GM19397 (cell line): ENCODE results near the gene KDM3A.

Experiments
- ATAC-seq: cut with Tn5 transposase; IDR thresholded peaks from one replicate; pipeline ENCODE4 v1.9.1; 2021; ENCODE audit warnings: mild to moderate bottlenecking, moderate library complexity; ENCODE audit not compliant: unreplicated experiment

Gene KDM3A

GRCh38 chr2:86430368-86430767 lies 10.8 kb upstream of the KDM3A start:
- ATAC-seq = no peak

- no peak for ATAC-seq
These were observed 8.0 kb upstream of the KDM3A start for GRCh38 chr2:86433137-86433536.

GRCh38 chr2:86434290-86434689 lies 6.9 kb upstream of the KDM3A start:
- ATAC-seq = no peak

GRCh38 chr2:86435531-86435930 lies 5.6 kb upstream of the KDM3A start:
- no peak for ATAC-seq

GRCh38 chr2:86436328-86436727 lies 4.8 kb upstream of the KDM3A start:
- no peak for ATAC-seq

- no peak for ATAC-seq
These were observed 1.1 kb upstream of the KDM3A start for GRCh38 chr2:86439879-86440630.

- ATAC-seq = peak; percentile 28
These were observed 266 bp downstream of the KDM3A start for GRCh38 chr2:86441392-86441881.

- ATAC-seq = peak; percentile 19
These were observed 891 bp downstream of the KDM3A start for GRCh38 chr2:86441882-86442641.

GRCh38 chr2:86442642-86443005 lies 1.5 kb downstream of the KDM3A start:
- ATAC-seq = peak; percentile 53

GRCh38 chr2:86443631-86444350 lies 2.6 kb downstream of the KDM3A start:
- no peak for ATAC-seq

GRCh38 chr2:86445436-86445835 lies 4.3 kb downstream of the KDM3A start:
- ATAC-seq = no peak

- ATAC-seq = no peak
These were observed 4.9 kb downstream of the KDM3A start for GRCh38 chr2:86446060-86446459.

GRCh38 chr2:86453836-86454235 lies 12.7 kb downstream of the KDM3A start:
- no peak for ATAC-seq

- ATAC-seq = no peak
These were observed 13.1 kb downstream of the KDM3A start for GRCh38 chr2:86454238-86454637.

GRCh38 chr2:86455181-86455580 lies 14.0 kb downstream of the KDM3A start:
- no peak for ATAC-seq

- no peak for ATAC-seq
These were observed 20.0 kb downstream of the KDM3A start for GRCh38 chr2:86461042-86461743.

- ATAC-seq = no peak
These were observed 23.5 kb downstream of the KDM3A start for GRCh38 chr2:86464652-86465051.

- no peak for ATAC-seq
These were observed 25.1 kb downstream of the KDM3A start for GRCh38 chr2:86466306-86466705.

- no peak for ATAC-seq
These were observed 27.2 kb downstream of the KDM3A start for GRCh38 chr2:86468162-86469033.

- no peak for ATAC-seq
These were observed 29.7 kb downstream of the KDM3A start for GRCh38 chr2:86470890-86471289.
